GM18909 (cell line): ENCODE measurements around the gene DENND2D.
"Not testable (repeated sequence)": the region's sequence is repeated elsewhere in the genome, so short reads cannot be mapped to it uniquely, and the experiment has no call there.

ENCODE experiments used
- ATAC-seq: cut with Tn5 transposase; IDR thresholded peaks from one replicate; pipeline ENCODE4 v1.9.1; 2021; ENCODE audit warnings: mild to moderate bottlenecking; ENCODE audit not compliant: unreplicated experiment, poor library complexity

DENND2D gene

DNA sequence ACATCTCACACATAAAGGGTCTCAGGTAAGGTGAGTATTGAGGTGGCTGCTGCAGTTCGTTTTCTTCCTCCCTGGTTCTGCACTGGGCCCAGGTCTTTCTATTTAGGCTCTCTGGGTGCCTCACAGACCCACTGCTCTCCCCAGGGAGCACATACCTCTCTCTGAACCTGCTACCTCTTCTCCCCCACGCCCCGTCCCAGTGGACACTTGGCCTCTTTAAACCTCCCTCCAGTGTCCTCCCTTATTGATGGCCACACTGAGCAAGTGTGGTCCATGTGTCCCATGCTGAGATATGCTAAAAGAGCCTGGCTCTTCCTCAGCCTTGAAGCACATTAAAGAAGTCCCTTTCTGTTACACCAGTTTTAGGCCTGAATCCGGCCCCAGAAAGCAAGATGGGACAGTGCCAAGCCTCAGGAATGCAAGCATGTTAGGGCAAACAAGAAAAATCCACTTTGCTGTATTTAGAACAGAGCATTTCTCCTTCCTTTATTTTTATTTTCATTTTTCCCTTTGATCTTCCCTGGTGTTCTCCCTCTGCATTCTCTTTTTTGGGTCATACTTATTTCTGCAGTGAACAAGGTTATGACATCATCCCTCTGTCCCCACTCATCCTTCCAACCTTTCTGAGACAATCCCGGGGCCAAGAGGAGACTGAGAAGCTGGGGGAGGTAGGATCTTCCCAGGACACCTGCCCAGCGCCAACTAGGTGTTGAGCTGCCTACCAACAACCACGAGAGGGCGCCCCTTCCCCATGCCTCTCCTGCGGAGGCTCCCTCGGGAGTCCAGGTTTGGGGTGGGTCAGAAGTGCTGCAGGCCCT is 22.1 kb upstream of the DENND2D start:
- ATAC-seq, result peak; percentile 8

DNA sequence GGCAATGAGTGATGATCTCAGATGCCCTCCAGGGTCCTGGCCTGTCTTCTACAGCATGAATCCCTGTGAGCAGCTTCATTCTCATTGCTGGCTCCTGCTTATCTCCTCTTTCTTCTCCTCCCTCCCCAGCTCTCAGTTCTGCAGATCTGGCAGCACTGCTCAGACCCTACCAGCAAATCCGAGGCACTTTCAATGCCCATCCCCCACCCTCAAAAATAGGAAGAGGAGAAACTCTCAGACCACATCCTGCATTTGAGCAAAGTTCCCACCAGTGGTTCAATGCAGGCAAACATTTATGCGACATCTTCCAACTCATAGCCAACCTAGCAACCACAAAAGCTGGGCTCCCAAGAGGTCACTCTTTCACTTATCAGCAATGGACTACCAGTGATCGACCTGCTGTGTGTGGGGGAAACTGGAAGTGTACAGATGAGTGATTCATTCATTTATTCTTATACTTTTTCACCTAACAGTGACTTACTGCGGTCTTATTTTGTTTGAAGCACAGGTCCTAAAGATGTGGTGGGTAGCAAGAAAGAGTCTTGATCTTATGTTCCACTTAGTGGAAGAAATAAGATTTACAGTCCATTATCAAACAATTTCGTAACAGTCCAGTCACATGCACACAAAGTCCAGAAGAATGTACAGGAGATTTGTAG is 21.3 kb upstream of the DENND2D start:
- peak; percentile 64 for ATAC-seq

DNA sequence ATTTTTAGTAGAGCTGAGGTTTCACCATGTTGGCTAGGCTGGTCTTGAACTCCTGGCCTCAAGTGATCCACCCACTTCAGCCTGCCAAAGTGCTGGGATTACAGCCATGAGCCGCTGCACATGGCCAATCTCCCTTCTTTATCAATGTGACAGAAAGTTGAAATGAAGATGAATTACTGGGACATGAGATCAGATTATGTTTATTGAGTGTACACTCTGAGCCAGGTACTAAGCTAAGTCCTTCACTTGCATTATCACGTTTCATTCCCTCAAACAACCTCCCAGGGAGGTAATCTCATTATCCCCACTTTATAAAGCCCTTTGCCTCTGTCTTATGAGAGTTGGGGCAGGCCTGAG is 20.8 kb upstream of the DENND2D start:
- ATAC-seq, result no peak

DNA sequence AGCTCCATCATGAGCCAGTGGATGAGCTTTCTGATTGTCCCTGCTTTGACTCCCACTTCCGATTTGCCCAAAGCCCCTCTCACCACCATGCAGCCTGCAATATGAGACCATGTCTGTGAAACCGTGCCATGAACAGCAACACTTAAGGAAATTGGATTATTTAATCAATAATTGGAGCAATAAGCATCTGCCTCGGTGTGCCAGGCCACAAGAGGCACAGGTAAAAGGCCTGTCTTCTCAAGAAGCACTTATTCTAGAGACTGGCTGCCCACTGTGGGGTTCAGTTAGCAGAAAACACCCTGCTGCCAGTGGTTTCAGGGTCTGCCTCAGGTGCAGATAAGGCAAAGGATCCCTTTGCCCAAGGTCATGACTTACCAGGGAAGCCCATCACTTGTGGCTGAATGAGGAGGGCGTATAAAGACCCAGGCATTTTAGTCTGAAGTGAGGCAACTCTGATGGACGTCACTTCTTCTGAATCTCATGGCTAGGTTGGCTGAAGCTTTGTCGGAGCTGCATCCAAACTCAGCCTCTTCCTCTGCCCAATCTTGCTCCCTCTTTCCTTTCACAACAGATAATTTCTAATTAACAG is 19.9 kb upstream of the DENND2D start:
- ATAC-seq, result no peak

DNA sequence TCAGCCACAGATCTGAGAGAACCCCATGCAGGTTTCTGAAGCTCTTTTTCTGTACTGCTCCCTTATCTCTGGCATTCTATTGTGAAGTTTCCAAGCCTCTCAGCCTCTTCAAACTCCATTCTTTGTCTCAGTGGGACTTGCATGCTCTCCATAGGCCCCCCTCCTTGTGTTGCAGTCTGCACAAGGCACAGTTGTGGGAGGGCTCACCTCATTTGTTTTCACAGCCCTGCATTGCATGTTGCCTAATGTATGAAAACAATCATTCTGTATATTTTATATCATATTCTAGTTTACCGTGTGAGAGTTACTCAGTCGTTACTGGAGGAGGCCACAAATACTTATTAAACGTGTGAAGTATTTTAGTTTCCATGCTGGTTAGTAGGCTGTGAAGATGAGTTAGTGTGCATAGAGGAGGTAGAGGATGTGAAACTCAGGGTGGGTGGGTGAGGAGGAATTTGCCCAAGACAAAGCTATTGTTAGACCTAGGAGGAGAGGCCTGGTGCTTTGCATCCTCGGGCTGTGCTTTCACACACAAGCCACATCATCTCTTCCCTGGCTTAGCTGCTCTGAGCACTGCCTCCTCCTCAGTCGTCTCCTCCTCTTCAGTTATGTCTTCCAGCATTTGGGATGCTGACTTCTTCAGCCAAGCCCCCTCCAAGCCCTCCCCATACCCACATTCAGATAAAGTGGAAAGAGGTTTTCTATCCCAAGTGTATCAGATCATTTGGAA is 19.3 kb upstream of the DENND2D start:
- ATAC-seq, result peak; percentile 29

DNA sequence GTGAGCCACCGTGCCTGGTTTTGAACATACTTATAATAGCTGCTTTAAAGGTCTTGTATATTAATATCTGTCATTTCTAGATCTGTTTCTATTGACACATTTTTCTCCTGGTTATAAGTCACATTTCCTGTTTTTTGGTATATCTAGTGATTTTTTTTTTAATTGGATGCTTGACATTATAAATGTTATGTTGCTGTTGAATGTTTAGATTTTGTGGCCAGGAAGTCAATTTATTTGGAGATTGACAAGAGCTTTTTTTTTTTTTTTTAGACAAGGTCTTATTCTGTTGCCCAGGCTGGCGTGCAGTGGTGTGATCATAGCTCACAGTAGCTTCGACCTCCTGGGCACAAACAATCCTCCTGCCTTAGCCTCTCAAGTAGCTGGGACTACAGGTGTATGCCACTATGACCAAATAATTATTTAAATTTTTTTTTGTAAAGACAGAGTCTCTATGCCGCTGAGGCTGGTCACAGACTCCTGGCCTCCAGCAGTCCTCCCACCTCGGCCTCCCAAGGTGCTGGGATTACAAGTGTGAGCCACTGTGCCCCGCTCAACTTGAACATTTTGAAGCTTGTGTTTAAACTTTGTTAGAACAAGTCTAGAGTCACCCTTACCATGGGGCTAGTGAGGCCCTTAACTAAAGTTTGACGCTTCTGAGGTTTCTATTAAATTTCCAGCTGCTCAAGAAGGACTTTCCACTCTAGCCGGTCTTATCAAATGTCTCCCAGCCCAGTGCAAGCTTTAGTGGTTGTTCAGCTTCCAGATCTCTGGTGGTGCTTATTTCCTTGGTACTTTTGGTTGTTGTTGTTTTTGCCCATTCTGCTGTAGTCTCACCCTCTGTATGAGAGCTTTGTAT is 18.5 kb upstream of the DENND2D start:
- ATAC-seq, result no peak

DNA sequence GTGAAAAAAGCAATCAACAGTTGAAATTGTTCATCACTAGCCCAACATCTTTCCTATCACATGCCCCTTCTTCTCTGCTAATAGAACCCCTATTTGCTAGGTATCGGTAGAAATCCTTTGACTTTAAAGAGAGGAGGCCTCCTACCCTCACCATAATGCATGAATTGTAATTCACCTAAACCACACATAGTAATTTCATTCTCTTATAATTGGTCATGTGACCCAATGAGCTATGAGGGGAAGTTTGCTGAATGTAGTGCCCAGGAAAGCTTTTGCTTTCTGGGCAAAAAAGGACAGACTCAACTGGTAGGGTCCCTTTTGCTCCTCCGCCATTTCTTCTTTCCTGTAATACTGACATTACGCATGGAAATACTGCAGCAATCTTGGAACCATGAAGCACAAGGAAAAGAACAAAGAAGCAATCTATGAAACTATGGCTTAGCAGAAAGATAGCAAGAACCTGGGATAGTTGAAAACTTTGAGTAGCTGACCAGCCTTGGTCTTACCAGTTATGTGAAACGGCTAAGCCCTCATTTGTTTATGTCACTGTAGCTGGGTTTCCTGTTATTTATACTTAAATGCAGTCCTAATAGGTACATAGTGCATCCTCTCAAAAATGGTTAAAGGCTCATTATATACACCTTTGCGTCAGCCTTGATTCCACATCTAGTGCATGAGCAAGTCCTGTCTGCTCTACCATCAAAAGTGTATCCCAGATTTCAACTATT is 16.9 kb upstream of the DENND2D start:
- no peak for ATAC-seq

DNA sequence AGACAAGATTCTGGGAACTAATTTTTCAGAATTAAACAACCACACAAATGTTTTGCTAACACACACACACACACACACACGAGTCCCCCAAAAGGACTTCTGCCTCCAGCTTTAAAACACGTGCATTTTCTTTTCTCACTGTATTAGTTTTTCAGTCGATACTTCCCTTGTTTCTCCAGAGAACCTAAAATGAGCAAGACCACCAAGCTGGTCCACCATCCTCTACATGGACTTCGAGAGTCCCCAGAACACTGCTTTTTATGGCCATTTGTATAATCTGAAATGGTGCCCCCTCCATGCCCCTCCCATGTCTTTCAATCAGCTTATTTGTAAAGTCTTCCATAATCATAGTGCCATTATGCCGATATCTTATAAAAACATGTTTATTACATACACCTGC is 16.3 kb upstream of the DENND2D start:
- ATAC-seq, result no peak

DNA sequence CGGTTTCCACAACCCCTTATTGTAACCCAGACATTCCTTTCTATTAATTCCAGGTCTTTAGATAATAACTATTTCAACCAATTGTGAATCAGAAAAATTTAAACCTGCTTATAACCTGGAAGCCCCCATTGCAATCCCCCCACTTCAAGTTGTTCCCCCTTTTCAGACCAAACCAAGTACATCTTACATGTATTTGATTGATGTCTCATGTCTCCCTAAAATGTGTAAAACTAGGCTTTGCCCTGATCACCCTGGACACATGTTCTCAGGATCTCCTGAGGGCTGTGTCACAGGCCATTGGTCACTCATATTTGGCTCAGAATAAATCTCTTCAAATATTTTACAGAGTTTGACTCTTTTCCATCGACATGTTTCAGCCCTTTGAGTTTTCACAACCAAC is 14.8 kb upstream of the DENND2D start:
- not testable (repeated sequence) for ATAC-seq

DNA sequence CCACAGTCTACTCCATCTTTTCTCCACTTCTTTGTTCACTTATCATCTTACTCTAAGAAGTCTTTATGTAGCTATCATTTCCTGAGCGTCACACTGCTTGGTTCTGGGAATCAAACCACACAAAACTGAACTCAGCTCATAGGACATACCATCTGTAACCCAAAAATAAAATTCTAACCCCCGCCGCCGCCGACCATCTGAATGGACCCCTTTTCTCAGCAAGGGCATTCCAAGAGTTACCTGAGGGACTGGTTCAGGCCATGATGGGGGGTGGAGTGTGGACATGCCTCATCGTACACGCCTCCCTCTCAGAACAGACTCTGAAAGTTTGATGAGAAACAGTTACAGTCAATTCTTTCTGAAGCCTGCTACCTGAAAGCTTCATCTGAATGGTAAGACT is 14.4 kb upstream of the DENND2D start:
- ATAC-seq, result no peak

DNA sequence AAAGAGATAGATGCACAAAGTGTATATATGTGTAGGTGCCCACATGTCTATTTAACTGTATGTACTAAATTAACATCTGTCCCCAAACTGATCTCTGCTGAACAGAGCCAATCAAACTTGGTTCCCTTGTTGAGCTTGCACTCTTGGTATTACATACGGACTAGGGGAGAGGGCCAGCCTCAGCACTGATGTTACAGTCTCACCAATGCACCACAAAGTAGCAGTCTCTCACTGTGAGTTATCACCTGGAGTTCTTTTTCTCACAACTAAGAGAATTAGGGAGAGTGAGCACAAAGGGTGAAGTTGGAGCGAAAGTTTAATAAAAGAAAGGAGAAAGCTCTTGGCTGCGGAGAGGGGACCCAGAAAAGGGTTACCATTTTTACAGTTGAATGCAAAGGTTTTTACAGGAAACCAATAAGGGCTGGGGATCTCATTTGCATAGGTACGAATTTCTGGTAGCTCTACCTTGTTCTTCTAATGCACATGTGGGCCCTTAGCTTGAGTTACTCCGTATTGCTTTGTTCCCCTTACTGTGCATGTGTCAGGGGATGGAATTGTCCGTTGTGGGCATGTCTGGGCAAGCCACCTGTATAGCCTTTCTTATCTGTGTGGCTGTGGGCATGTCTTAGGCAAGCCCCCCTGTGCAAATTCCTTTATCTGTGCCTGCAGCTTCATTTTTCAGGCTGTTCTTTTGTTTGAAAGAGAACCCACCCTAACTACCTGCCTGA is 13.8 kb upstream of the DENND2D start:
- no peak for ATAC-seq

DNA sequence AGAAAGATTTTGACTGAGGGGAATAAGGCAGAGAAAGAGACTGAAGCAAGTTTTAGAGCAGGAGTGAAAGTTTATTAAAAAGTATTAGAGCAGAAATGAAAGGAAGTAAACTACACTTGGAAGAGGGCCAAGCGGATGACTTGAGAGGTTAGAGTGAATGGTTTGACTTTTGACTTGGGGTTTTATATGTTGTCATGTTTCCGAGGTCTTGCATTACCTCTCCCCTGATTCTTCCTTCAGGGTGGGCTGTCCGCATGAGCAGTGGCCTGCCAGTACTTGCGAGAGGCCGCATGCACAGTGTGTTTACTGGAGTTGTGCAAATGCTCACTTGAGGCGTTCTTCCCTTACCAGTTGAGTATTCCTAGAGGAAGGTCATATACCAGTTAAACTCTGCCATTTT is 13.0 kb upstream of the DENND2D start:
- no peak for ATAC-seq

DNA sequence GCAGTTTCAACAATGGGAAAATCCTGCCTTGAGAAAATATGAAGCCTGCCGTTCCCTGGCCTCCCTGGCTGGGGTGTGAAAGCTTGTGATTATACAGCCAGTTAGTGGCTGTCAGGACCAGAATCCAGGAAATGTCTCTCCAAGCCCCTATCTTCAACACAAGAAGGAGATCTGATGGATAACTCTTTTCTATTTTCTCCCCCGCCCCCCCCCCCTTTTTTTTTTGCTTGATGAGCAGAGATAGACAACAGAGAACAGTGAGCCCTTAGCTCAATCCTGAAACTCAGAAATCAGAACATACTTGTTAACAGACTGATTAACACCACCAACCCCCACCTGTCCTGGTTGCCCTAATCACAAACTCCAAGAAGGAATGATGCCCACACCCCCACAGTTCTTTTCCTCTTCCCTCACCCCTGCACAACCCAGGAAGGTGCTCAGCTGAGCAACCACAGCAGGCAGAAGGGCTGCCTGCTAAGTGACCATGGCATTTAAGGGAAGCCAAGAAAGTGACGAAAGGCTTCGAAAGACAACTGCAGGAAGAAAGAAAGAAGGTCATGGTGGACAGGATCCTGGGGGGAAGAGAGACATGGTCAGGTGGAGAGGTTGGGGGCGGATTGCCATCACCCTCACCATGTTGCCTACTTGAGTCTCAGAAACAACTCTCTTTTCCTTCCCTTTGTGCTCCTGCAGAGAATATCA is 12.3 kb upstream of the DENND2D start:
- no peak for ATAC-seq

DNA sequence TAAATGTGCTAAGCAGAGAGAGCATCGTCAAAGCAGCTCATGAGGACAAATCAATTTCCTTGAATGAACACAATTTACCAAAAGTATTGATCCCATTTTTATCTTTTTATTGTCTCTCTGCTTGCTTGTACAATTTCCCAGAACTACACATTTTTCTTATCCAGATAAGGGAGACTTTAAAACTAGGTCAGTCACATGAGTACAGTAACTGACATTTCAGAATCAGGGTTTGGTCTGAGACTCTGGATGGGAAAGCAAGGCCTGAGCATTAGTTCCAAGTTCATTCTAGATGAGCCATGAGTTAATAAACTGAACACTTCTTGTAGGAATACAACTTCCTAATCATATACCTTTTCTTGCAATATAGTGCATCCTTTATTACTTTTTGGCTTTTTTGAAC is 11.5 kb upstream of the DENND2D start:
- no peak for ATAC-seq

DNA sequence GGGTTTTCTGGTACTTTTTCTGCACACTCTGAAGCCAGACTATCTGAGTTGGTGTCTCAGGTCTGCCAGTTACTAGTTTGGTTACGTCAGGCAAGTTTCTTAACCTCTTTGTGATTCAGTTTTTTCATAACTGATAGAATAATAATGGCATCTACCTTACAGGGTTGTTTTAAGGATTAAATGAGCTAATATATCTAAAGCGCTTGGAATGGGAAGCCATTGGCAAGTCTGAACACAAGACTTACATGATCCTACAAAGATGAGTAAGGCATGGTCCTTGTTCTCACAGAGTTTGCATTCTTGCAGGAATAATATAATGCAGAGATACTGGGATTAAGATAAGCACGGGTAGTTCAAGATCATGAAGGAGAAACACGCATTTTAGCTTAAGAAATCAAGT is 9.2 kb upstream of the DENND2D start:
- ATAC-seq, result no peak

DNA sequence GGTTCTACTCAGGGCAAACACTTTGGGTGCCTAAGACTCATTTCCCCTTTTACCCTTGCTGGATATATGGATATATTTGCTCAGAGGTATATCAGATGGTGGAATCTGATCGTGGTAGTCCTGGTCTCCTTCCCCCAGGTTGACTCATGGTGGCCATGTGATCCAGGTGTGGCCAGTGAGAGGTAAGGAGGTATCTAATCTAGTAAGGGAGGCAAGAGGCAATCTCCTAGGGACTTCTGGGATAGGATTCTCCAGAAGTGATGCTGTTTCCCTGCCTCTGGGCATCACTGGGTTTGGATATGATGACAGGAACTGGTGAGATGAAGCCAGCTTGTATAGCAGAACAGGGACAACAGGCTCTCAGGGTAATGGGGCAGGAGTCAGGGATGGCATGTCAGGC is 8.5 kb upstream of the DENND2D start:
- ATAC-seq, result no peak

DNA sequence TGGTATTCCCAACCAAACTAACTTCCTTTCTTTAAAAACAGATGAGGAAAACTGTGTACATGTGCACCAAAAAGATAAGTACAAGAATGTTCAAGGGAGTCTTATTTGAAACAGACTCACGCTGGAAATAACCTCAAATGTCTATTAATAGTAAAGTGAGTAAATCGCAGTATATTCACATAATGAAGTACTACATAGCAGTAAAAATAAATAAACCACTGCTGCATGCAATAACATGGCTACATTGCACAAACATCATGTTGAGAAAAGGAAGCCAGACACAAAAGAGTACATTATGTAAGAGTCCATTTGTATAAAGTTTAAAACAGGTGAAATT is 5.2 kb upstream of the DENND2D start:
- ATAC-seq, result no peak

DNA sequence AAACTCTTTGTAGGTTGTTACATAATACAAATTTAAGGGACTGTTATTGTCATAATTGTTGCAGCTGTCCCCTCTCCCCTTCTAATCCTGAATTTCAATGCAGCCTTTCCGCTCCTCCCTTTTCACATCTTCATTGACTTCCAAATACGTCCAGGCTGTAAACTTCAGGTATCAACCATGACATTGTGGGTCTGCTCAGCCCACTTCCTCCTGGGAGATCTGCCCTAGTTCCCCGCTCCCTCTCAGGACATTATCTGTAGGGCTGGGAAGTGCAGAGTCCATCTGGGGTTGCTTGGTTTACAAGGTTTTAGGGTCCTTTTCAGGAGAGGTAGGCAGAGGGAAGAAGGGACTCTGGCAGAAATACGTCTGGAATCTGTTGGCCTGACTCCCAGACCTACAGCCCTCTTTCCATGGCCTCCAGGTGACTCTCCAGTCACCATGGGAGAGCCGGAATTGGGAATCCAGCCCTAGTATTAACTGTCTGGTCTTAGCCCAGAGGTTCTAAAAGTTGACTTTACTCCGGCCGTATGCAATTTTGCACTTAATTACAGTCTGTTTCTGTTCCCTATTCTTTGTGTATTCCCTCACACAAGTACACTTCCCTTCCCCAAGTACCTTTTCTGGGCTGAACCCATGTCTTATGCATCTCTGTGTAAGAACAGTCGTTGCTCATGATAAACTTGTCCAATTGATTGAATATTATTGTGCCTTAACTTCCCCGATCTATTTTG is 4.7 kb upstream of the DENND2D start:
- no peak for ATAC-seq
